Stimulated activated CD8-positive, alpha-beta memory T cell treated with anti-CD3 and anti-CD28 coated beads, Interleukin-2, amount 100 ng/mL, for 1 hour (primary cell): ENCODE measurements around the gene KLHL35.
A peak's percentile ranks its signal among the peaks of the same experiment; 100 is the strongest.
"Not testable (repeated sequence)": the region's sequence is repeated elsewhere in the genome, so short reads cannot be mapped to it uniquely, and the experiment has no call there.

Source experiments
- DNase-seq, 2 donors: peaks; one replicate each; pipeline ENCODE4 v3.0.0-alpha.2; 2020; ENCODE audit warnings: low read depth in 2 of 2

The KLHL35 gene

GRCh38 chr11:75426720-75427086 is 6.3 kb downstream of the KLHL35 start:
- no peak for DNase-seq

GRCh38 chr11:75425422-75425821 is 7.6 kb downstream of the KLHL35 start:
- no peak for DNase-seq

- DNase-seq: no peak
These were observed 8.6 kb downstream of the KLHL35 start for GRCh38 chr11:75424396-75424795.

- no peak for DNase-seq
These were observed 9.3 kb downstream of the KLHL35 start for GRCh38 chr11:75423721-75424120.

GRCh38 chr11:75422248-75423231 is 10.5 kb downstream of the KLHL35 start:
- DNase-seq: no peak

- DNase-seq: no peak
These were observed 11.1 kb downstream of the KLHL35 start for GRCh38 chr11:75421902-75422247.

- DNase-seq: no peak
These were observed 11.9 kb downstream of the KLHL35 start for GRCh38 chr11:75421035-75421602.

GRCh38 chr11:75420224-75421034 is 12.6 kb downstream of the KLHL35 start:
- DNase-seq: no peak

- no peak for DNase-seq
These were observed 19.1 kb downstream of the KLHL35 start for GRCh38 chr11:75413864-75414263.

- not testable (repeated sequence) for DNase-seq
These were observed 19.9 kb downstream of the KLHL35 start for GRCh38 chr11:75413146-75413545.

- DNase-seq: not testable (repeated sequence)
These were observed 23.0 kb downstream of the KLHL35 start for GRCh38 chr11:75409971-75410370.

- DNase-seq: no peak
These were observed 24.1 kb downstream of the KLHL35 start for GRCh38 chr11:75408957-75409219.

GRCh38 chr11:75406338-75406777 is 26.6 kb downstream of the KLHL35 start:
- DNase-seq: no peak

- DNase-seq: no peak
These were observed 28.9 kb downstream of the KLHL35 start for GRCh38 chr11:75403983-75404658.

GRCh38 chr11:75403037-75403436 is 30.0 kb downstream of the KLHL35 start:
- no peak for DNase-seq

- DNase-seq: no peak
These were observed 30.8 kb downstream of the KLHL35 start for GRCh38 chr11:75402002-75402773.

- no peak for DNase-seq
These were observed 32.7 kb downstream of the KLHL35 start for GRCh38 chr11:75400146-75400865.

- peak; percentile 75 to 78 for DNase-seq
These were observed 33.5 kb downstream of the KLHL35 start, which contains the start of gene RPS3 for GRCh38 chr11:75399344-75400145. Gene RPS3, plus strand, starts transcription at chr11:75399518. Its CDS starts 30 bp downstream, at chr11:75399548.

GRCh38 chr11:75398906-75399305 is 34.1 kb downstream of the KLHL35 start:
- no peak for DNase-seq
